ENCODE results near the gene NME9.

DNA sequence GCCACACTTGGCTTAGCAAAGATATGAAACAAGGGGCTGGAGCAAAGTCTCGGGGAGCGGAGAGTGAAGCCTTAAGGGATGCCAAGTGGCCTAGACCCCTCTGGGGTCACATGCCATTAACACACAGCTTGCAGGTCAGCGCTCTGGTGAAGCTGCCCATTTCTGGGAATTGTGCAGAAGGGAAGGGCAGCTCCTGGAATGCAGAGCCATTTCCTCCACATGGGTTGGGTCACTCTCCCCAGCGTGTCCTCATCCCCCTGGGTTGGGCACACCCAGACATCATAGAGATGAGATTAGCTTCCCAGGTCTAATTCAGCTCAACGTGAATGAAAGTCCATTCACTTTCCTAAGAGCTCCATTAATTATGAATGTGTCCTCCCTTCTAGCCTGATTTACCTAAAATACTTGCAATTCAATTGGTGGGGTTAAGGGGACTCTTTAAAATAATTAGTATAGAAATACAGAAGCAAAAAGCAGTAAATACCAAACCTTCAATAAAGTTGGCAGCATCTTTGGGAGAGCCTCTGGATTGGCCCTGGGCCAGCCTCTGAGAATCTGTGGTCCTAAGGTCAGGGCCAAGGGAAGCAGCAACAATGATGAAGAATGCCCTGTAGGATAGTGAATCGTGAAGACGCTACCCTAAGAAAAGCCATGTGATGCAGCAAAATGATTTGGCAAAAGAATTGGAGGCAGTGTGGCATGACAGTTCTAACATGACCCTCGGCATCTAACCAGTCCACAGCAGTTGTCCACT is 36.5 kb upstream of the NME9 start:
- TF ChIP-seq, protein P1, sequence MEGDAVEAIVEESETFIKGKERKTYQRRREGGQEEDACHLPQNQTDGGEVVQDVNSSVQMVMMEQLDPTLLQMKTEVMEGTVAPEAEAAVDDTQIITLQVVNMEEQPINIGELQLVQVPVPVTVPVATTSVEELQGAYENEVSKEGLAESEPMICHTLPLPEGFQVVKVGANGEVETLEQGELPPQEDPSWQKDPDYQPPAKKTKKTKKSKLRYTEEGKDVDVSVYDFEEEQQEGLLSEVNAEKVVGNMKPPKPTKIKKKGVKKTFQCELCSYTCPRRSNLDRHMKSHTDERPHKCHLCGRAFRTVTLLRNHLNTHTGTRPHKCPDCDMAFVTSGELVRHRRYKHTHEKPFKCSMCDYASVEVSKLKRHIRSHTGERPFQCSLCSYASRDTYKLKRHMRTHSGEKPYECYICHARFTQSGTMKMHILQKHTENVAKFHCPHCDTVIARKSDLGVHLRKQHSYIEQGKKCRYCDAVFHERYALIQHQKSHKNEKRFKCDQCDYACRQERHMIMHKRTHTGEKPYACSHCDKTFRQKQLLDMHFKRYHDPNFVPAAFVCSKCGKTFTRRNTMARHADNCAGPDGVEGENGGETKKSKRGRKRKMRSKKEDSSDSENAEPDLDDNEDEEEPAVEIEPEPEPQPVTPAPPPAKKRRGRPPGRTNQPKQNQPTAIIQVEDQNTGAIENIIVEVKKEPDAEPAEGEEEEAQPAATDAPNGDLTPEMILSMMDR (conservative IDR thresholded peaks at IDR 0.05; ENCODE audit: low read length): no peak
- no peak for TF ChIP-seq EZH2phosphoT487 (IDR thresholded peaks at IDR 0.05; ENCODE audit: borderline replicate concordance)
